NCI-H526 (cell line): ENCODE measurements around the gene ATG4C.
"Not testable (repeated sequence)": the region's sequence is repeated elsewhere in the genome, so short reads cannot be mapped to it uniquely, and the experiment has no call there.

Experiments
- DNase-seq, 2 experiments: peaks; one replicate each; lab custom pipeline; 2025; lab: John Stamatoyannopoulos, UW

The ATG4C gene, protein sequence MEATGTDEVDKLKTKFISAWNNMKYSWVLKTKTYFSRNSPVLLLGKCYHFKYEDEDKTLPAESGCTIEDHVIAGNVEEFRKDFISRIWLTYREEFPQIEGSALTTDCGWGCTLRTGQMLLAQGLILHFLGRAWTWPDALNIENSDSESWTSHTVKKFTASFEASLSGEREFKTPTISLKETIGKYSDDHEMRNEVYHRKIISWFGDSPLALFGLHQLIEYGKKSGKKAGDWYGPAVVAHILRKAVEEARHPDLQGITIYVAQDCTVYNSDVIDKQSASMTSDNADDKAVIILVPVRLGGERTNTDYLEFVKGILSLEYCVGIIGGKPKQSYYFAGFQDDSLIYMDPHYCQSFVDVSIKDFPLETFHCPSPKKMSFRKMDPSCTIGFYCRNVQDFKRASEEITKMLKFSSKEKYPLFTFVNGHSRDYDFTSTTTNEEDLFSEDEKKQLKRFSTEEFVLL

DNA sequence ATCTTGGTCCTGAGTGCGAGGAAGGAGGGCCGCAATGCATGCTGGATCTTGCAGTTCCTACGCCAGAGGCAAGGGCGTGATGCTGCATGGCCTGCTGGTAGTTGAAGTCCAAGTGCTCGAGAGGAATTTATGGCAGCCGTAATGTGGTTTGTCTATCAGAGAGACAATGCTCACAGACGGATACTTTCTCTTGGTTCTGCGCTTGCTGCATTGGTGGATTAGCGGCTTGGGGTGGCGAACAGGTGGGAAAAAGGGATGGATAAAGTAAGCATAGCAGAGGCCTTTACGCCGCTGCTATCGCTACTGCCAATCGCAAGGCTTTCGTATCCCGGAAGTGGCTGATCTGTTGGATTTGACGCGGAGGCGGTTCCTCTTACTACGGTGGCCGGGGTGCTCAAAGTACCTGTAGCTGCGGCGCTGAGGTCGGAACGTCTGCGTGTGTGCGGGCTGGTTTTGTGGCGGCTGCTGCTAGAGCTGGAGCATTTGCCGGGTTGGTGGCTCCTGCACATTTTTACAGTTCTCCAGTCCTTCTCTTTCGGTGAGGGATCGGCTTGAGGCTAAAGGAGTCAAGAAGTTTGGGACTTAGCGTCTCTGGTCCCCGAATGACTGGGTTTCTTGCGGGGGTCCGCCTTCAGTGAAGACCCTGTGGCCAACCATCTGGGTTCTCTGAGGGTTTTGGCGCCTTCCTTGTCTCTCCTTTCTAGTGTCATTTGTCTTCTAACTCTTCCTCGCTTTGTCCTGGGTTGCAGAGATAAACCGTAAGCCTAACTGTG is at the start of gene ATG4C:
TSS of gene ATG4C (plus strand) at position 397 of the 773 bp plus-strand sequence. CDS start 19,655 bp downstream, outside the sequence.
- DNase-seq, result peak; percentile 97 to 98

DNA sequence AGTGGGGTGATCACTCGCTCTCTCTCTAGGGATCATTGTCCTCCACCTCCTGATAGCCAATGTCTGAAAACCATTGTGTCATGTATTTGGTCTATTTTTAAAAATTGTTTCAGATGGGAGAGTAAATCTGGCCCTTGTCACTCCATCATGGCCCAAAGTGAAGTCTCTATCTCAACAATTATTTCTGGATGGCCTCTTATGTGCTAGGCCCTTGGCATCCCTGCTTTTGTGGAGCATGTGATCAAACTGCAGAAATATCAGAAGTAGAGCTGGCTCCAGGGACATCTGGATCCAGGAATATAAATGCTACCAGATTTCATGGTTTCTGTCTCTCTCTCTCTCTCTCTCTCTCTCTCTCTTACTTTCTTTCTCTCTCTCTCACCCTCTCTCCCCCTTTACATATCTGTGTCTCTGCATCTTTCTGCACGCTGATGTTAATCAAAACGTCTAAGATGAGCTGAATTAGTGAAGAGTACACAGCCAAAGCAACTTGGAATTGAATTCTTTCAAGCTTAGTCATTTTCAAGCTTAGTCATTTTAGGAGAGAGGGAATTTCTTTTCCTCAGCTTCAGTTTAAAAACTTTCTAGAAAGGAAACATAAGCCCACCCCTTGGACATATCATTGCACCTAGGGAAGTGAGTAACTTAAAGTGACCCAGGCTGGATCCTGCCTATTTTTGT is 48.3 kb upstream of the ATG4C start:
- DNase-seq, result no peak

DNA sequence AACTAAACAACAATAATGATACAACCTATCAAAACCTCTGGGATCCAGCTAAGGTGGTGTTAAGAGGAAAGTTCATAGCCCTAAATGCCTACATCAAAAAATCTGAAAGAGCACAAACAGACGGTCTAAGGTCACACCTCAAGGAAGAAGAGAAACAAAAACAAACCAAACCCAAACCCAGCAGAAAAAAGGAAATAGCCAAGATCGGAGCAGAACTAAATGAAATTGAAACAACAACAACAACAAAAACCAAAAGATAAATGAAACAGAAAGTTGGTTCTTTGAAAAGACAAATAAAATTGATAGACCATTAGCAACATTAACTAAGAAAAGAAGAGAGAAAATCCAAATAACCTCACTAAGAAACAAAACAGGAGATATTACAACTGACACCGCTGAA is 43.2 kb upstream of the ATG4C start:
- DNase-seq, result not testable (repeated sequence)

DNA sequence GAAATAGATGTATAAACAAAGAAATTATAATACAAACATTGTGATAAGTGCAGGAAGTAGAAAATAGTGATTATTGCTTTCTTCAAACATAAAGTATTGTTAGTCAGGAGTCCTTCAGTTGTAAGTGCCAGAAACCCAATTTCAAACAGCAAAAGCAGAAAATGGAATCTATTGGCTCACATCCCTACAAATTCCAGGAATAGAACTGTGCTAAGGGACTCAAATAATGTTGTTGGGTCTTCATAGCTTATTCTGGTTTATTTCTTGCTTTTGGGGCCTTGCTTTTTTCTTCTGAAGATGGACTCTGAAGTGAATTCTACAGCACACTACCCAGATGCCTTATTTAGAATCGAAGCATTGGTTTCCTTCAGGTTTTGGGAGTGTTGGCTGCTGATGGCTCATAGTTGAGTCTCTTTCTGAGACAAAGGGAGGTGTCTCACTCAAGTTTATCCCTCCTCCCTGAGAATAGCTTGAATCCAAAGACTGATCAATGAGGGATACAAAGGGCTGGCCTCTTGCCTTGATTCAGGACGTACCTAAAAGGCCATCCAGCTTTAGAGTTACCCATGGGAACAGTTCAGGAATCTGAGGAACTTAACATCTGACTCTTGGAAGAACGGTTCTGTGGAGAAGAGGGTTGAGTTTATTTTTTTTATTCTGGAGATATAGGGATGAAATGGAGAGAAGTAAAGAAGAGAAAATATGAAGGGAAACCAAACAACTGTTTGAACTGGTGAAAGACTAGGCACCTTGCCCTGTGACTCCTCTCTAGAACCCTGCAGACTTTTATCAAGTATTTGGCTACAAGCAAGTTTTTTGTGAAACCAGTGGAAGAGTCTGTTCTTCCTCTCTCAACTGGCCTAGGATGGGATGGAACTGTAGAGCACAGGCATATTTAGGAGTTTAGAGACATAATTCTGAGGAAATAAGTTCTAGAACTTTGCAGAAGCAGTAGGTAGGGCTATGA is 39.0 kb upstream of the ATG4C start:
- no peak for DNase-seq

DNA sequence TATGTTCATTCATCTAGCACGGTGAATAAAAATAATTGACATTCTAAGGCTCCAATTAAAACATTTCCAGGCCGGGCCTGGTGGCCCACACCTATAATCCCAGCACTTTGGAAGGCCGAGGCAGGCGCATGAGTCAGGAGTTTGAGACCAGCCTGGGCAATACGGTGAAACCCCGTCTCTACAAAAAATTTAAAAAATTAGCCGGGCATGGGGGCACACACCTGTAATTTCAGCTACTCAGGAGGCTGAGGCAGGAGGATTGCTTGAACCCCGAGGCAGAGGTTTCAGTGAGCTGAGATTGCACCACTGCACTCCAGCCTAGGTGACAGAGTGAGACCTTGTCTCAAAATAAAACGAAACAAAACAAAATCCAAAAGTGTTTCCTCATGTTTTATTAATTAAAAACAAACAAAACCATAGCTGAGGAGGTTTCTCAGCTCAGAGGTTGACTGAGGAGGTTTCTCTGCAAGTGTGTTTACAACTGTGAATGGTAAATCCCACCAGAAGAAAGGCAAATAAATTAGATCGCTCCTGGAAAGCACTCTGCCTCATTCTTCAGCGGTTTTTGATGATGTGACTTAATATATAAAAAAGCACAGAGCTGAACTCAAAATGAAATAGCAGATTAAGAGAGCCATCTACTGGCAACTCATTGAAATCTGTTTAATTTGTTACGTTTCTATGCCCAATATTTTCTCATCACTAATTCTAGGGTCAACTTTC is 37.7 kb upstream of the ATG4C start:
- peak; percentile 9 to 56 for DNase-seq

DNA sequence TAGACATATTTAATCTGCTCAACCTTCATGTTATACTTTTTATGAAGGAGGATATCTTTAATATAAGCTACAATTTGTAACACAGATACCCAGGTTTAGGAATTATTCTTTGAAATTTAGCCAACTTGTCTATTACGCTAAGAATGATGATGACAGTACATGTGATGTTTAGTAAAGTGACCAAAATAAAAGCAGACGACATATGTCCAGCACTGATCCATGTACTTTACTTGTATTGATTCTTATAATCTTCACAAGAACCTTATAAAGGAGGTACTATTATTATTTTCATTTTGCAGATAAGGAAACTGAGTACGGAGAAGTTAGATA is 37.2 kb upstream of the ATG4C start:
- DNase-seq, result no peak

DNA sequence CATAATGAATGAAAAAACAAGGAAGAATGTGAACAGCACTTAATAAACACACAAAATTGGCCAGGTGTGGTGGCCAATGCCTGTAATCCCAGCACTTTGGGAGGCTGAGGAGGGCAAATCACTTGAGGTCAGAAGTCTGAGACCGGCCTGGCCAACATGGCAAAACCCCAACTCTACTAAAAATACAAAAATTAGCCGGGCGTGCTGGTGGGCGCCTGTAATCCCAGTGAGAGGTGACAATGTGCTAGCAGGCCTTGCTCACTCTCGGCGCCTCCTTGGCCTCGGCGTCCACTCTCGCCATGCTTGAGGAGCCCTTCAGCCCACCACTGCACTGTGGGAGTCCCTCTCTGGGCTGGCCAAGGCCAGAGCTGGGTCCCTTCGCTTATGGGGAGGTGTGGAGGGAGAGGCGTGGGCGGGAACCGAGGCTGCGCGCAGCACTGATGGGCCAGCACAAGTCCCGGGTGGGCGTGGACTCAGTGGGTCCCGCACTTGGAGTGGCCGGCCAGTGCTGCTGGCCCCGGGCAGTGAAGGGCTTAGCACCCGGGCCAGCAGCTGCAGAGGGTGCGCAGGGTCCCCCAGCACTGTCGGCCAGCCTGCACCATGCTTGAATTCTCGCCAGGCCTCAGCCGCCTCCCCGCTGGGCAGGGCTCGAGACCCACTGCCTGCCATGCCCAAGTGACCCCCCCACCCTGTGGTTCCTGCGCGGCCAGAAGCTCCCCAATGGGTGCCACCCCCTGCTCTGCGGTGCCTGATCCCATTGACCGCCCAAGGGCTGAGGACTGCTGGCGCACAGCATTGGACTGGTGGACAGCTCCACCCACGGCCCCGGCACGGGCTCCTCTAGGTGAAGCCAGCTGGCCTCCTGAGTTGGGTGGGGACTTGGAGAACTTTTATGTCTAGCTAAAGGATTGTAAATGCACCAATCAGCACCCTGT is 30.6 kb upstream of the ATG4C start:
- DNase-seq, result no peak

DNA sequence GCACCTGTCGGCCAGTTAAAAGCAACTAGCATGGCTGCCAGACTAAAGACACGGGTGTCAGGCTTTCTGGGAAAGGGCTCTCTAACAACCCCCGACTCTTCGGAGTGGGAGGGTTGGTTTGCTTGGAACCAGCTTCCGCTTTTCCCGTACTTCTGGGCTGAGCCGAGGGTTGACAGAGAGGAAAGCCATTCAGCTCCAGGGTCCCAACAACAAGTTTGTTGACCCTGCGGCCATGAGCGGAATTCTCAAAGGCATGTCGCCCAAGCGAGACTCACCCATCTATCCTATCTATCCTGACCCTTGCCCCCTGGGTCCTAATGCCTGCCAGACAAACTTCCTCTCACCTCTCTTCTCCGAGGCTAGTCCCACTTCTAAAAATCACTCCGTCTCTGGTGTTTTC is 29.0 kb upstream of the ATG4C start:
- DNase-seq, result not testable (repeated sequence)

DNA sequence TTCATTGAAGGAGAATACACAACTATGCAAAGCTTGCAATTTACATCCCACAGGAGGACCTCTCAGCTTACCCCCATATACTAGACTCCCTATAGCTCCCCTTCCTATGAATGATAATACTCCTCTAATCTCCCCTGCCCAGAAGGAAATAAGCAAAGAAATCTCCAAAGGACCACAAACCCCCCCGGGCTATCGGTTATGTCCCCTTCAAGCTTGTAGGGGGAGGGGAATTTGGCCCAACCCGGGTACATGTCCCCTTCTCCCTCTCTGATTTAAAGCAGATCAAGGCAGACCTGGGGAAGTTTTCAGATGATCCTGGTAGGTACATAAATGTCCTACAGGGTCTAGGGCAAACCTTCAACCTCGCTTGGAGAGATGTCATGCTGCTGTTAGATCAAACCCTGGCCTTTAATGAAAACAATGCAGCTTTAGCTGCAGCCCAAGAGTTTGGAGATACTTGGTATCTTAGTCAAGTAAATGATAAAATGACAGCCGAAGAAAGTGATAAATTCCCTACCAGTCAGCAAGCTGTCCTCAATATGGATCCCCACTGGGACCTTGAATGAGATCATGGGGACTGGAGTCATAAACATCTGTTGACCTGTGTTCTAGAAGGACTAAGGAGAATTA is 27.6 kb upstream of the ATG4C start:
- DNase-seq, result not testable (repeated sequence)

DNA sequence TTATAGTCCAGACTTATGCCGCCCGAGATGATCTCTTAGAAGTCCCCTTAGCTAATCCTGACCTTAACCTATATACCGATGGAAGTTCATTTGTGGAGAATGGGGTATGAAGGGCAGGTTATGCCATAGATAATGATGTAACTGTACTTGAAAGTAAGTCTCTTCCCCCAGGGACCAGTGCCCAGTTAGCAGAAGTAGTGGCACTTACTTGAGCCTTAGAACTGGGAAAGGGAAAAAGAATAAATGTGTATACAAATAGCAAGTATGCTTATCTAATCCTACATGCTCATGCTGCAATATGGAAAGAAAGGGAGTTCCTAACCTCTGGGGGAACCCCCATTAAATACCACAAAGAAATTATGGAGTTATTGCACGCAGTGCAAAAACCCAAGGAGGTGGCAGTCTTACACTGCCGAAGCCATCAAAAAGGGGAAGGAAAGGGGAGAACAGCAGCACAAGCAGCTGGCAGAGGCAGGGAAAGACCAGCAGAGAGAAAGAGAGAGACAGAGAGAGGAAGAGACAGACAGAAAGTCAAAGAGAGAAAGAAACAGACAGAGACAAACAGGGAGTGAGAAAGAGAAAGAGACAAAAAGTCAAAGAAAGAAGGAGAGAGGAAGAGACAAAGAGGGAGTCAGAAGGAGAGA is 24.6 kb upstream of the ATG4C start:
- DNase-seq, result not testable (repeated sequence)

DNA sequence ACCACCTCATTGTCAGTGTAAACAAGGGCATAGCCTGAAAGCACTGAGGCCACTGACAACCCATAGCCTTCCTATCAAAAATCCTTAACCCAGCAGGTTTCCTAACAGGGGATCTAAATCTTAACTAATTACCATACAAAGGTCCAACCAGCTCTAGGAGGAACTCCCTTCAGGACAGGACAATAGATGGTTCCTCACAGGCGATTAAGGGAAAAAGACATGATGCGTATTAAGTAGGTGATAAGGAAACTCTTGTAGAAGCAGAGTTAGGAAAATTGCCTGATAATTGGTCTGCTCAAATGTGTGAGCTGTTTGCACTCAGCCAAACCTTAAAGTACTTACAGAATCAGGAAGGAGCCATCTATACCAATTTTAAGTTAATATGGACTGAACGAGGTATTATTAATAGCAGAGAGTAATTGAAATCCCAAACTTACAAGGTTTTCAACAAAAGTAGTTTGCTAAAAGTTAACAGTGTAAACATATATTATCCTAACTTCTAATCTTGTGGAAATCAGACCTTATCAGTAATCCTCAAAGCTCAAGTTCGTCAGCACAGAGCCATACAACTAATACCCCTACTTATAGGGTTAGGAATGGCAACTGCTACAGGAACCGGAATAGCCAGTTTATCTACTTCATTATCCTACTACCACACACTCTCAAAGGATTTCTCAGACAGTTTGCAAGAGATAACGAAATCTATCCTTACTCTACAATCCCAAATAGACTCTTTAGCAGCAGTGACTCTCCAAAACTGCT is 23.7 kb upstream of the ATG4C start:
- peak in 1 of 2 experiments; percentile 18 for DNase-seq

DNA sequence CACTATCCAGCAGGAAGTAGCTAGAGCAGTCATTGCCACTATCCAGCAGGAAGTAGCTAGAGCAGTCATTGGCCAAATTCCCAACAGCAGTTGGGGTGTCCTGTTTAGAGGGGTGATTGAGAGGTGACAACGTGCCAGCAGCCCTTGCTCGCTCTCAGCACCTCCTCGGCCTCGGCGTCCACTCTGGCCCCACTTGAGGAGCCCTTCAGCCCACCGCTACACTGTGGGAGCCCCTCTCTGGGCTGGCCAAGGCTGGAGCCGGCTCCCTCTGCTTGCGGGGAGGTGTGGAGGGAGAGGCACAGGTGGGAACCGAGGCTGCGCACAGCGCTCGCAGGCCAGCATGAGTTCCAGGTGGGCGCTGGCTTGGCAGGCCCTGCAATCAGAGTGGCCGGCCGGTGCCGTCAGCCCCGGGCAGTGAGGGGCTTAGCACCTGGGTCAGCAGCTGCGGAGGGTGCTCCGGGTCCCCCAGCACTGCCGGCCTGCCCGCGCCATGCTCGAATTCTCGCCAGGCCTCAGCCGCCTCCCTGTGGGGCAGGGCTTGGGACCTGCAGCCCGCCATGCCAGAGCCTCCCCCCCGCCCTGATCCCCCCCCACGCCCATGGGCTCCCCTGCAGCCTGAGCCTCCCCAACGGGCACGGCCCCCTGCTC is 22.6 kb upstream of the ATG4C start:
- not testable (repeated sequence) for DNase-seq

DNA sequence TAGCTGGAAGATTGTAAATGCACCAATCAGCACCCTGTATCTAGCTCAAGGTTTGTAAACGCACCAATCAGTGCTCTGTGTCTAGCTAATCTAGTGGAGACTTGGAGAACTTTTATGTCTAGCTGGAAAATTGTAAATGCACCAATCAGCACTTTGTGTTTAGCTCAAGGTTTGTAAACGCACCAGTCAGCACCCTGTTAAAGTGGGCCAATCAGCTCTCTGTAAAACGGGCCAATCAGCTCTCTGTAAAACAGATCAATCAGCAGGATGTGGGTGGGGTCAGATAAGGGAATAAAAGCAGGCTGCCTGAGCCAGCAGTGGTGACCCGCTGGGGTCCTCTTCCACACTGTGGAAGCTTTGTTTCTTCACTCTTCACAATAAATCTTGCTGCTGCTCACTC is 21.9 kb upstream of the ATG4C start:
- not testable (repeated sequence) for DNase-seq

DNA sequence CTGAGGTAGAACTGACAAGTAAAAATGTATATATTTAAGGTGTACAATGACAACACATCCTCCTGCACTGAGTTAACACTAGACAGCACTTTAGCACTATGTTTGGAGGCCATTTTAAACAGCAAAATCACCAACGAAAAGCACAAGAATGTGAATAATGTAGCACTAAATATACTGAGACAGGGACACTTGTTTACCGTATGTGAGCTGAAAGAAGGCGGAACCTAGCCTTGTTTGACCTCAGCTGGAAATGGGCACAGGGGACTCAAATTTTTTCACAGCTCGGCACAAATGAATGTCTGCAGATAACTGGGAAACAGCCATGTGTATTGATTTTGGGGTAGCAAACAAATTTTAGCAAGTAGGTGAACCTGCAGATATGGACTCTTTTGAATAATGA is 18.0 kb upstream of the ATG4C start:
- DNase-seq, result no peak

DNA sequence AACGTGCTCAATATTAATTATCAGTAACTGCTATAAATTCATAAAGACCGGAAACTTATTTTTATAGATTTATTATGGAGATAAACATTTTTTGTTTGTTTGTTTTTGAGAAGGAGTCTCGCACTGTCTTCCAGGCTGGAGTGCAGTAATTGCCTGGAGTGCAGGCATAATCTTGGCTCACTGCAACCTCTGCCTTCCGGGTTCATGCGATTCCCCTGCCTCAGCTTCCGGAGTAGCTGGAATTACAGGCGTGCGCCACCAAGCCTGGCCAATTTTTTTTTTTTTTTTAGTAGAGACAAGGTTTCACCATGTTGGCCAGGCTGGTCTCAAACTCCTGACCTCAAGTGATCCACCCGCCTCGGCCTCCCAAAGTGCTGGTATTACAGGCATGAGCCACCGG is 15.4 kb upstream of the ATG4C start:
- DNase-seq, result not testable (repeated sequence)

DNA sequence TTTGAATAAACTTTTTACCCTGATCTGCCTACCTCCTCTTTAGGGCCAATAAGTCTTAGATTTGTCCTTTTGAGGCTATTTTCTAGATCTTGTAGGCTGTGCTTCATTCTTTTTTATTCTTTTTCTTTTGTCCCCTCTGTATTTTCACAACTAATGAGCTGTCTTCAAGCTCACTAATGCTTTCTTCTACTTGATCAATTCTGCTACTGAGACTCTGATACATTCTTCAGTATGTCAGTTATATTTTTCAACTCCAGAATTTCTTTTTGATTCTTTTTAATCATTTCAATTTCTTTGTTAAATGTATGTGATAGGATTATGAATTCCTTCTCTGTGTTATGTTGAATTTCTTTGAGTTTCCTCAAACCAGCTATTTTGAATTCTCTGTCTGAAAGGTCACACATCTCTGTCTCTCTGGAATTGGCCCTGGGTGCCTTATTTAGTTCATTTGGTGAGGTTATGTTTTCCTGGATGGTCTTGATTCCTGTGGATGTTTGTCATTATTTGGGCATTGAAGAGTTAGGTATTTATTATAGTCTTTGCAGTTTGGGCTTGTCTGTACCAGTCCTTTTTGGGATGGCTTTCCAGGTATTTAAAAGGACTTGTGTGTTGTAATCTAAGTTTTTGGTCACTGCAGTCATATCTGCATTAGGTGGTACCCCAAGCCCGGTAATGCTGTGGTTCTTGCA is 11.2 kb upstream of the ATG4C start:
- no peak for DNase-seq

DNA sequence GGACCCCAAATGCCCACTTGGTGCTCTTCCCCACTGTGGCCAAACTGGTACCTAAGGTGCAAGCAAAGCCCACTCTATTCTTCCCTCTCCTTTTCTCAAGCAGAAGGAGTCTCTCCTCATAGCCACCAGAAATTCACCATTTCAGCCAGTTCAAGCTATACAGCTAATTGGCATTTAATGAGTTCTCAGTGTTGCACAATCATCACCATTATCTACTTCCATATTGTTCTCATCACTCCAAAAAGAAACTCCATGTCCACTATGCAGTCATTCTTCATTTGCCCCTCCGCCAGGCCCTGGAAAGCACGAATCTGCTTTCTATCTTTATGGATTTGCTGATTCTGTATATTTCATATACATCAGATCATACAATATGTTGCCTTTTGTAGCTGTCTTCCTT is 9.9 kb upstream of the ATG4C start:
- DNase-seq, result no peak
